HL-60 (cell line): Measurements from ENCODE around the gene MCL1.
"Not testable (repeated sequence)": the region's sequence is repeated elsewhere in the genome, so short reads cannot be mapped to it uniquely, and the experiment has no call there.

ENCODE experiments used
- CTCF ChIP-seq: IDR thresholded peaks from one replicate; pipeline ENCODE4 v1.5.1; 2011; ENCODE audit warnings: low read length, control low read depth, inconsistent platforms; ENCODE audit not compliant: insufficient read depth
- SPI1 ChIP-seq: IDR thresholded peaks from 2 replicates; pipeline ENCODE4 v1.6.1; 2012; ENCODE audit warnings: low read depth, mild to moderate bottlenecking, borderline replicate concordance
- TF ChIP-seq, protein P1 (sequence below): IDR thresholded peaks from 2 replicates; pipeline ENCODE4 v1.6.1; 2012; ENCODE audit warnings: low read depth; ENCODE audit not compliant: insufficient replicate concordance

DNA sequence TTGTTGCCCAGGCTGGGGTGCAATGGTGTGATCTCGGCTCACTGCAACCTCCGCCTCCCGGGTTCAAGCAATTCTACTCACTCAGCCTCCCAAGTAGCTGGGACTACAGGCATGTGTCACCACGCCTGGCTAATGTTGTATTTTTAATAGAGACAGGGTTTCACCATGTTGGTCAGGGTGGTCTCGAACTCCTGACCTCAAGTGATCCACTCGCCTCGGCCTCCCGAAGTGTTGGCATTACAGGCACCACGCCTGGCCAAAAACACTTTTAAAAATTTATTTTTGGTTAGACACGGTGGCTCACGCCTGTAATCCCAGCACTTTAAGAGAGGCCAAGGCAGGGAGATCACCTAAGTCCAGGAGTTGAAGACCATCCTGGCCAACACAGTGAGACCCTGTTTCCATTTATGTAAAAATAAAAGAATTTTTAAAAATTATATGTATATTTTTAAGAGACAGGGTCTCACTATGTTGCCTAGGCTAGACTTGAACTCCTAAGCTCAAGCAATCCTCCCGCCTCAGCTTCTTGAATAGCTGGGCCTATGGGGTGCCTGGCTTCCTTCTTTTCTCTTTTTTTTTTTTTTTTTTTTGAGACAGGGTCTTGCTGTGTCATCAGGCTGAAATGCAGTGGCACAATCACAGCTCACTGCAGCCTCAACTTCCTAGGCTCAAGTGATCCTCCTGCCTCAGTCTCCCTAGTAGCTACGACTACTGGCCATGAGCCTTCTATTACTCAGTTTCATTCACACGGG lies 14.0 kb downstream of the MCL1 start:
- not testable (repeated sequence) for TF ChIP-seq CTCF, SPI1
- TF ChIP-seq, protein P1, sequence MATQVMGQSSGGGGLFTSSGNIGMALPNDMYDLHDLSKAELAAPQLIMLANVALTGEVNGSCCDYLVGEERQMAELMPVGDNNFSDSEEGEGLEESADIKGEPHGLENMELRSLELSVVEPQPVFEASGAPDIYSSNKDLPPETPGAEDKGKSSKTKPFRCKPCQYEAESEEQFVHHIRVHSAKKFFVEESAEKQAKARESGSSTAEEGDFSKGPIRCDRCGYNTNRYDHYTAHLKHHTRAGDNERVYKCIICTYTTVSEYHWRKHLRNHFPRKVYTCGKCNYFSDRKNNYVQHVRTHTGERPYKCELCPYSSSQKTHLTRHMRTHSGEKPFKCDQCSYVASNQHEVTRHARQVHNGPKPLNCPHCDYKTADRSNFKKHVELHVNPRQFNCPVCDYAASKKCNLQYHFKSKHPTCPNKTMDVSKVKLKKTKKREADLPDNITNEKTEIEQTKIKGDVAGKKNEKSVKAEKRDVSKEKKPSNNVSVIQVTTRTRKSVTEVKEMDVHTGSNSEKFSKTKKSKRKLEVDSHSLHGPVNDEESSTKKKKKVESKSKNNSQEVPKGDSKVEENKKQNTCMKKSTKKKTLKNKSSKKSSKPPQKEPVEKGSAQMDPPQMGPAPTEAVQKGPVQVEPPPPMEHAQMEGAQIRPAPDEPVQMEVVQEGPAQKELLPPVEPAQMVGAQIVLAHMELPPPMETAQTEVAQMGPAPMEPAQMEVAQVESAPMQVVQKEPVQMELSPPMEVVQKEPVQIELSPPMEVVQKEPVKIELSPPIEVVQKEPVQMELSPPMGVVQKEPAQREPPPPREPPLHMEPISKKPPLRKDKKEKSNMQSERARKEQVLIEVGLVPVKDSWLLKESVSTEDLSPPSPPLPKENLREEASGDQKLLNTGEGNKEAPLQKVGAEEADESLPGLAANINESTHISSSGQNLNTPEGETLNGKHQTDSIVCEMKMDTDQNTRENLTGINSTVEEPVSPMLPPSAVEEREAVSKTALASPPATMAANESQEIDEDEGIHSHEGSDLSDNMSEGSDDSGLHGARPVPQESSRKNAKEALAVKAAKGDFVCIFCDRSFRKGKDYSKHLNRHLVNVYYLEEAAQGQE = not testable (repeated sequence)
